Measurements from ENCODE around the gene GDPD5.

GDPD5 gene

GRCh38 chr11:75388386-75389275, 137.1 kb downstream of the GDPD5 start:
- DNase-seq = peak; percentile 86

- DNase-seq = no peak
Measured at GRCh38 chr11:75387736-75388294, 137.9 kb downstream of the GDPD5 start.

GRCh38 chr11:75386942-75387630, 138.7 kb downstream of the GDPD5 start:
- DNase-seq = no peak
